ENCODE data around the gene ZNF674.

ZNF674 gene

GRCh38 chrX:46545111-46546005 lies at the start of gene ZNF674:
Gene ZNF674, minus strand, starts transcription at chrX:46545421. Its CDS starts 3,334 bp downstream, at chrX:46542087.
- peak; percentile 76 to 81 for DNase-seq (ENCODE audit: low read depth in 2 of 2)

GRCh38 chrX:46589977-46590723 lies 44.9 kb upstream of the ZNF674 start:
- no peak for DNase-seq (ENCODE audit: low read depth in 2 of 2)

- no peak for DNase-seq (ENCODE audit: low read depth in 2 of 2)
Observed at GRCh38 chrX:46588263-46588662, 43.0 kb upstream of the ZNF674 start.

DNA sequence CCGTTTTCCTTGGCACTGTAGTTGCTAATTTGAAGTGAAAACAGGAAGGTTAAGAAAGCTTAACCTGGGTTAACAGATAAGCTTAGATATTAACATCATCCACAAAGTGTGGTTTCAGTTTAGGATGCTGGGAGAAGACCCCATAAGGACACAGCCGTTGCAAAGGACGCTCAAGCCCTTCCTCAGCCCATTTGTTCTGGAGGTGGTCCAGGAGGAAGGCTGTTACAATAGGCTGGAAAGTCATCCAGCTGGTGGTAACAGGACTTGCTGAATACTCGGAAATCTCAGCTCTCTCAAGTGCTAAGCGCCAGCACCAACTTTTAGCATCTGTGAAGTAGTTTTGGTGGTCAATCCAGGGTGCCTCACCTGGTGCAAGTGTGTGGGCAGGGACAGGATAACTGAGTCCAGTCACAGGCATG lies 42.5 kb upstream of the ZNF674 start:
- DNase-seq (ENCODE audit: low read depth in 2 of 2): no peak

GRCh38 chrX:46587158-46587557 lies 41.9 kb upstream of the ZNF674 start:
- DNase-seq (ENCODE audit: low read depth in 2 of 2): no peak

DNA sequence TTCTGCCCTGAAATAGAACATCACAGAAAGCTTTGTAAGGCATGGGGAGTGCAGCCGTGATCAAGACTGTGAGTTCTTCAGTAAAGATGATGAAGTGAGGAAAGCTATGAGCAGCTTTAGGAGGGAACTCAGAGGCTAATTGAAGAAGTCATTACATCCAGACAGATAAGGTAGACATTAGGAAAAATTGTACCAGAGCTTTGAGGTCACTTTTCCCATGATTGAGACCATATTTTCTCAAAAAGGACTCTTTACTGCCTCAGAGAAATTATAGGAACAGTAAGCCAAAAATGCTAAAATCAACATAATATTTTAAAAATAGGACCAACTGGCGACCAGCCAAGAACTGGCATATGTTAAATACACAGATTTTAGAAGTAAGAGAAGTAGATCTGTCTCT lies 39.5 kb upstream of the ZNF674 start:
- no peak for DNase-seq (ENCODE audit: low read depth in 2 of 2)

- DNase-seq (ENCODE audit: low read depth in 2 of 2): no peak
Observed at GRCh38 chrX:46582966-46583365, 37.7 kb upstream of the ZNF674 start.

DNA sequence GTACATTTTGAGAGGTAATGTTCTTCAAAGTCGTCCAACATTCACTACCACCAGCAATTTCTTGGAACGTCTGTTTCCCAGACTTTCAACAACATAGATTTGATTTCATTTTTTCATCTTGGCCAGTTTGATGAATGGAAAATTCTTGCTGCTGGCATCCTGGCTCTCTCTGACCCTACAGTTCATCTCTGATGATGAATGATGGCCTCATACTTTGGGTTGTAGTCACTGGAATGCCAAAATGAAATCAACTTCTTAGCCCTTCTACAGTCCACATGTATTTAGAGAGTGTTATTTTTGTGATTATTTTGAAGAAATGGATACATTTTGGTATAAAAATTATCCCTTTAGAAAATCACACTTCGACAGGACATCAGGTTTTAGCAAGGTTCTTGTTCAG lies 37.1 kb upstream of the ZNF674 start:
- no peak for DNase-seq (ENCODE audit: low read depth in 2 of 2)

- no peak for DNase-seq (ENCODE audit: low read depth in 2 of 2)
Observed at GRCh38 chrX:46580613-46581012, 35.4 kb upstream of the ZNF674 start.

DNA sequence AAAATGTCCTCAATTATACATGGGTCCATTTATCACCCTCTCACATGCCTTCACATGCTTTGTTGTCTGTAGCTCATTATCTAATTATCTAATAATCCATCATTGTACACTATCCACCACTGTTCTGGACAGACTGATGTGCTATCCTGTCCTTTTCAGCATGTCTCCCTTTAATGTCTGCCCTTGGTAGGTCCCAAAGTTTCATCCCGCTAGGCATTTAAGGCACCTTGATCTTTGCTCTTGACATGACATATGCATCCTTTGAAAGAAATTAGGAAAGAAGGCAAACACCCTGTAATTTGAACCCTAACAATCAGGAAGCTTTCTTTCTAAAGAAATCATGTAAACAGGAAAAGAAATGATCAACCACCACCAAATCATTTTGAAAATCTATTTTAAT lies 34.0 kb upstream of the ZNF674 start:
- DNase-seq (ENCODE audit: low read depth in 2 of 2): no peak

DNA sequence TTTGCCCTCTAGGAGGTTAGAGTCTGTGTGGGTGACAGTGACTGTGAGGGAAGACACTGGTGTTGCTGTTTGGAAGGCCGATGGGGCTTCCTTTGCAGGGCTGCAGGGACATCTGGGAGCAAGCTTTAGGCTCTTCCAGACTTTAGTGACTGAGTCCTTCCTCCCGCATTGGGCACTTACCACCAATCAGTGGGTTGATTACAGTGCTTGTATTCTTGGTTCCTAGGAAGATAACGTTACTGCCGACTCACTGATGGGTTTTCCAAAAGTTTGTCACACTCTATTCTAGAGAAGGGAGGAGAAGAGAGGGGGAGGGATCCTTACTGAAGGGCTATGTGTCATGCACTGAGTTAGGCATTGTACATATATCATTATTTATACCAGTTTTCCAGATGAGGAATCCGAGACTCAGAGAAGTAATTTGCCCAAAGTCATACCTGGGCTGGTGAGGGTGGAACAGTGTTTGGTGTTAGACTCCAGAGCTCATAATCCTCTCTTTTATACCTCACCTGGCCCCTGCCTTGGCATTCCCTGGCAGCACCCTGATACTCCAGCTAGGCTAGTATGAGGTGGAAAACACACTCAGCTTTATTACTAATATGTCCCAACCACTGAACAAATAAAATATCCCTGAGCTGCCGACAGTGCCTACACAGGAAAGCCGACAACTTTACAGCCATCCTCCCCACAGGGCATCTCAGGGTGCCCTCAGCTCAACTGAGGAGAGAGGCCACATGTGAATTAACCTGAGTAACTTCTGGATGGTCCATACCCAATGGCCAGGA lies 32.2 kb upstream of the ZNF674 start:
- DNase-seq (ENCODE audit: low read depth in 2 of 2): no peak

- no peak for DNase-seq (ENCODE audit: low read depth in 2 of 2)
Observed at GRCh38 chrX:46576458-46576857, 31.2 kb upstream of the ZNF674 start.

DNA sequence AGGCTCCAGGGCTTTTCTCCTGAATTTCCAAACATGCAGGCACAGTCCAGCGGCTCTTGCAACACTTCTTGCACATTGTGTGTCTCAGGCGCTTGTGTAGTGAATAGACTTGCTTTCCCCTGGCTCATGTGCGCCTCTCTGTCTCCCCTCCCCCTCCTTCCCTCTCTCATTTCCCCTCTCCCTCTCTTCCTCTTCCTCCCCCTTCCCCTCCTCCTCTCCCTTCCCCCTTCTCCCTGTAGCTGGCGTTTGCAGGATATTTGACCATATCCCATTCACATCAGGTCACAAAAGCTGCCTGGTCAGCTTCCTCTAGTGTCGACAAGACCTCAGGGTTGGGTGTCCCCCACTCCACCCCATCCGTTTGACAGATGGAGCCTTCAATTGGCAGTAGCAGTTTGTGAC lies 30.8 kb upstream of the ZNF674 start:
- DNase-seq (ENCODE audit: low read depth in 2 of 2): no peak

DNA sequence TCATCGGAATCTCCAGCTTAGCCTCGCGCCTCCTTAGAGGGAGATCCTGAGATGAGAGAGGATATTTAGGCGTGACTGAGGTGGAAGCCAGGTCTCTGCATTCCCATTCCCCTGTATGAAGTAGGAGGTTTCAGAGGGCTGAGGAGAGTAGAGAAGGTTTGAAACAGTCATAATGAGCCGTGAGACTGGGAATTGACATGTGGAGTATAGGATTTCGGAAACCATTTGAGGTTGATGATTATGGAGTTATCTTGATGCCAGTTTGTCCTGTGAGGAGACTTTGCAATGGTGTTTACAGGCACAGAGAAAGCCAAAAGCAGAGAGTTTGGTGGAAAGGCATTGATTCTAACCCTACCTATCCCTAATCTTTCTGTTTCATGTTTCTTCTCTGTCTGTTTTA lies 30.4 kb upstream of the ZNF674 start:
- no peak for DNase-seq (ENCODE audit: low read depth in 2 of 2)

DNA sequence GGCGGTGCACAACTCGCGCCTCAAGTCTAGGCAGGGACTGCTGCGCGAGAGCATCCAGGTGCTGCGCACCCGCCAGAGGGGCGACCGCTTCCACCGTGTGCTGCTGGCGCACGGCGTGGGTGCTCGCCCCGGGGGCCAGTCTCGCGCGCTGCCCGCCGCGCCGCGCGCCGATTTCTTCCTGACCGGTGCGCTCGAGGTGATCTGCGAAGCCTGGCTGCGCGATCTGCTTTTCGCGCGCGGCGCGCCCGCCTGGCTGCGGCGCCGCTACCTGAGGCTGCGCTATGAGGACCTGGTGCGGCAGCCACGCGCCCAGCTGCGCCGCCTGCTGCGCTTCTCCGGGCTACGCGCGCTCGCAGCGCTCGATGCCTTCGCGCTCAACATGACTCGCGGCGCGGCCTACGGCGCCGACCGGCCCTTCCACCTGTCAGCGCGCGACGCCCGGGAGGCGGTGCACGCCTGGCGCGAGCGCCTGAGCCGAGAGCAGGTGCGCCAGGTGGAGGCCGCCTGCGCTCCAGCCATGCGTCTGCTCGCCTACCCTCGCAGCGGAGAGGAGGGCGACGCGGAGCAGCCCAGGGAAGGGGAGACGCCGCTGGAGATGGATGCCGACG lies 29.7 kb upstream of the ZNF674 start:
- DNase-seq (ENCODE audit: low read depth in 2 of 2): no peak

GRCh38 chrX:46573892-46574773 lies 28.9 kb upstream of the ZNF674 start:
- DNase-seq (ENCODE audit: low read depth in 2 of 2): peak in 1 of 2 donors; percentile 32

DNA sequence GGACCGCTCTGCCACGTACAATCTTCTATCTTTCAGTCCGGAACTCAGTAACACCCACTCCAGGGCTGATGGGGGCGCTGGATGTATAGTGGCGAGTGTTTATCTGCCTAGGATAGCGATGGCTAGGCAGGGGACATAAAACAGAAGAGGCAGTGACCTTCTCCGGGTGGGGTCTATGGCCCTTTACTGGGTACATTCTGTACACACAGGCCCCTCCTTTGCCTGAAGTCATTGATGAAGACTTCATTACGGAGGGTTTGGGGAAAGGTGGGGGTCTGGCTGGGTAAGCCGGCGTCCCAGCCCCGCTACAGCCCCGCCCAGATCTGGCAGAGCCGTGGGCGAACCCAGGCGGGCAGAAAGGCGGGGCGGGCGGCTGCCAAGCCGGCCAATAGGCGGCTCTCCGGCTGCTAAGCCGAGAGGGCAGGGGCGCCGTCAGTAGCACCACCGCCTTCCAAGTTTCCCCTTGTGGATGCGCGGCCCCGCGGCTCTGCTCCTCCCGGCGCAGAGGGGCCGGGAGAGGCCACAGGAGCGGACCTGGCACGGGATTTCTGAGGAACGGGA lies 28.2 kb upstream of the ZNF674 start, which contains the start of gene CHST7:
TSS of gene CHST7 (plus strand) at position 435 of the 561 bp plus-strand sequence. CDS start 167 bp downstream, outside the sequence.
- no peak for DNase-seq (ENCODE audit: low read depth in 2 of 2)

DNA sequence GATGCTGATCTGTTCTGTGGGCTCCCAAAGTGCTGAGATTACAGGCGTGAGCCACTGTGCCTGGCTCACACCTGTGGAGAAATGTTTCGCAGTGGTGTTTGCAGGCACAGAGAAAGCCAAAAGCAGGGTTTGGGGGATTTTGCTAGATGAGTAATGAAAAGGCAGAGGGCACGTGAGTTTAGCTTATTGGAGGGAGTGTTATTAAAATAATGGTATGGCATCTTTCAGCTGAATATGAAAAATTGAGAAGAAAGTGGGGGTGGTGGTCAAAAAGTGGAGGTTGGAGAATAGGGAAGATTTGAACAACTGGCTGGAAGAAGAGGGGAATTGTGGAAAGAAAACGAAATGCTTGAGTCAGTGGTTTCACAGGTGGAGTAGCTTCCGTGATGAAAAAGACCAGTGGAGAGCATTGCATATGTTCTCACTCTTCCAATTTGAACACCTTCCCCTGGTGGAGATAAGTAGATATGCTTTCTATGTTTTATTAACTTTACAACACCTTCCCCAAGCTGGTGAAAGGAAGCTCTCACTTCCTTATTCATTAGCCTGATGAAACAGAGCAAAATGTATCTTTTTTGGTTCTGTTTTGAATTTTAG lies 27.2 kb upstream of the ZNF674 start:
- DNase-seq (ENCODE audit: low read depth in 2 of 2): no peak

DNA sequence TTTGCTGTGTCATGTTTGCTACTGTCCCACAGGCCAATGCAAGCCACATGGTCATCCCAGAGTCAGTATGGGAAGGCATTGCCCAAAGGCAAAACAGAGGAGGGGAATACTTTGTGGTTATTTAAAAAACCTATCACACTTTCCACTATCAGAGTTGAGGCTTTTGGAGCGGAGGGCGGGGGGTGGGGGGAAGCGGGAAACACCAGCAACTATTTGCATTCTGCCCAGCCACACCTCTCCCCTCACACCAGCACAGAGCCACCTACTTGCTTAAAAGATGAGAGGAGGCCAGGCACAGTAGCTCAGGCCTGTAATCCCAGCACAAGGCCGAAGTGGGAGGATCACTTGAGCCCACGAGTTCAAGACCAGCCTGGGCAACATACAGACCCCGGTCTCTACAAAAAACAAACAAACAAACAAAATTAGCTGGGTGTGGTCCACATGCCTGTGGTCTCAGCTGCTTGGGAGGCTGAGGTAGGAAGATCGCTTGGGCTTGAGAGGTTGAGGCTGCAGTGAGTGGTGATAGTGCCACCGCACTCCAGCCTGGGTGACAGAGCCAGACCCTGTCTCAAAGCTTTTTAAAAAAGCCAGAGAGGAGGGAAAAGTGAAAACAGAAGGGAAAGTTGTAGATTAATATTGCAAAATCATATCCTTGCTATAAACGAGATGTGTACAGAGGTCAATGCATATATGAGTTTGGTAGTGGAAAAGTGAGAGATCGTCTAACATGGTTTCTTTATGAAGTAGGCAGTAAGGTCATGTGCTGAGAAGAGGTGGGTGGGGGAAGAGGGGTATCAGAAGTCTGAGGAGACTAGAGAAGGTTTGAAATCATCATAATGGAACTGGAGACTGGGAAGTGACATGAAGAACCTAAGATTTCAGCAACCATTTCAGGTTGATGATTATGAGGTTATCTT lies 26.5 kb upstream of the ZNF674 start:
- no peak for DNase-seq (ENCODE audit: low read depth in 2 of 2)

Data from stimulated activated CD4-positive, alpha-beta T cell treated with anti-CD3 and anti-CD28 coated beads, Interleukin-1b, Interleukin-23, amount 100 ng/mL, for 1 hour (primary cell).